ENCODE results near the gene RABGAP1L.
"Not testable (repeated sequence)": the region's sequence is repeated elsewhere in the genome, so short reads cannot be mapped to it uniquely, and the experiment has no call there.

The RABGAP1L gene

GRCh38 chr1:174247472-174247871 is 88.2 kb downstream of the RABGAP1L start:
- no peak for DNase-seq

DNA sequence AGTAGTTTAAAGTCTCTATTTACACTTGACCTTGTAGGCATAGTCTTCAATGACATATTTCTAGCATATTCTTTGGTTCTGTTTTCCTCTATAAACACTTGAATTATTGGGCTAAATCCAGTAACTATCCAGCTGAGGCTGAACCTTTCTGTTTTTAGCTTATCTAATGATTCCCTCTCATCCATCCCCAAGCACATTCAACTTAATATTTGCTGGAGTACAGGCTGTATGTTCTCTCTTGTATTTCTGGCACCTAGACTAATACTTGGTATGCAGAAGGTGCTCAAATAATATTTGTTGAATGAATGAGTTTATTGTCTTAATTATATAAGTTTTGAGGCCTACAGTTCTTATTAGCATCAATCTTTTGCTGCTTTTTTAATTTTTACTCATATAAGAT is 88.7 kb downstream of the RABGAP1L start:
- no peak for DNase-seq

DNA sequence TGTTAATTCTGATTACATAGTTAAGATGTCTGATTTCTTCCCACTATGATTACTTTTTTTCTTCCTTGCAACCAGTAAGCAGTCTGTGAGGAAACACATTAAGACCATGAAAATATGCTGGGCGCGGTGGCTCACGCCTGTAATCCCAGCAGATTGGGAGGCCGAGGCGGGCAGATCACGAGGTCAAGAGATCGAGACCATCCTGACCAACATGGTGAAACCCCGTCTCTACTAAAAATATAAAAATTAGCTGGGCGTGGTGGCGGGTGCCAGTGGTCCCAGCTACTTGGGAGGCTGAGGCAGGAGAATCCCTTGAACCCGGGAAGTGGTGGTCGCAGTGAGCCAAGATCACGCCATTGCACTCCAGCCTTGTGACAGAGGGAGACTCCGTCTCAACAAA is 97.1 kb downstream of the RABGAP1L start:
- not testable (repeated sequence) for DNase-seq

DNA sequence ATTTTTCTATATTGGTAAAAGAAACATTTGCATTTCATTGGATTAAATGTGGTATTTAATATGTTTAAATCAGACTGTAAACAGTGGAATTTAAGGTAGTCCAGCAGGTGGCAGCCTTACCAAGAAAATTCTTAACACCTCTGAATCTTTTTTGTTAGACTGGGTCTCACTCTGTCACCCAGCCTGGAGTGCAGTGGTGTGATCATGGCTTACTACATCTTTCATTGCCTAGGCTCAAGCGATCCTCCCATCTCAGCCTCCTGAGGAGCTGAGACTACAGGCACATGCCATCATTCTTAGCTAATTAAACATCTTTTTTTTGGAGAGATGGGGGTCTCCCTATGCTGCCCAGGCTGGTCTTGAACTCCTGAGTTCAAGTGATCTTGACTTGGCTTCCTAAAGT is 98.8 kb downstream of the RABGAP1L start:
- DNase-seq: peak; percentile 2 to 21

DNA sequence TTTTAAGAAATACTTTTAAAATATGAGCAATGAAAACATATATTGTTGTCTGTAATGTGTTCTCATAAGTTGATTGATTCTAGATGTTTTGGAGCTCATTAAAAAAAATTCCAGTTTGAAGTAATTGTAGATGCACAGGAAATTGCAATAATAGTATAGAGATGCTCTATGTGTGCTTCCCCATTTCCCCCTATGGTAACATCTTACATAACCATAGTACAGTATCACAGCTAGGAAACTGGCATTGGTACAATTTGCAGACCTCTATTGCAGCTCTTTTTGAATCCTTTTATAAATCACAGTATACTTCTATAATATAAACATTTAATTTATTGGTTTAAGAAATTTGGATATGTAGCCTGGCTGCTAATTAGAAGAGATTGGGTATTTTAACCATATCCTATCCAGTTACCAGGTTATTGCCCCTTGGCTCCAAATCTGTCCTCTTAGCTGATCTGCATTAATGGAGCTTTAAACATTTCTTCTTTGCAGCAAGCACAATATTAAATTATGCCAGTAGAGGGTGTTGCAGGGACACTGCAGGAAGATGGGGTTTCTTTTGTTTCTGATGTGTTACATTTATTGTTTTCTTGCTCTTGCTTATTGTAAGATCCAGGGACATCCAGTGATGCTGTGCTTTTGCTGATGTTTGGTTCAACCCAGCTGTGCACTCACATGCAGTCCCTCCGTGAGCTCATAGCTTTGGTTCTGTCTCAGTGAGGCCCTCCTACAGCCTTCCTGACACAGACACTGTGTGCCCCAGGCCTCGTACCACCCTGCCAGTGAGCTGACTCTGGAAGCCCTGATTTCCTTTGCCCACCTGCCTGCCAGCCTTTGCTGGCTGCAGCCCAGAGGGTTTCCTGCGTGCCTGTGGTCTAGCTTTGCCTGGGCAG is 103.3 kb downstream of the RABGAP1L start:
- DNase-seq: peak; percentile 56 to 88

DNA sequence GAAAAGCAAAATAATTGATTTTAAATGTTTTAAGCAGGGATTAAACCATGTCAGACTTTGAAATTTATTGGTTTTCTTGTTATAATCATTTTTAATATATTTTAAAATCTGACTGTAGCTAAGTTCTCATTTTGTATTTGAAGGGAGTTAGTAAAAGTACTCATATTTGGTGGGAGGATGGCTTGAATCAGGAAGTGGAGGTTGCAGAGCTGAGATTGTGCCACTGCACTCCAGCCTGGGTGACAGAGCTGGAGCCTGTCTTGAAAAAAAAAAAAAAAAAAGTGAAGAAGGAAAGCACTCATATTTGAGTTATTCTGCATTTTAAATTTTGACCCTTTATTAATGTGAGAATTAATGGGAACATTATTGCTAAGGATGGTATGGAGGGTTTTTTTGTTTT is 106.0 kb downstream of the RABGAP1L start:
- DNase-seq: no peak

DNA sequence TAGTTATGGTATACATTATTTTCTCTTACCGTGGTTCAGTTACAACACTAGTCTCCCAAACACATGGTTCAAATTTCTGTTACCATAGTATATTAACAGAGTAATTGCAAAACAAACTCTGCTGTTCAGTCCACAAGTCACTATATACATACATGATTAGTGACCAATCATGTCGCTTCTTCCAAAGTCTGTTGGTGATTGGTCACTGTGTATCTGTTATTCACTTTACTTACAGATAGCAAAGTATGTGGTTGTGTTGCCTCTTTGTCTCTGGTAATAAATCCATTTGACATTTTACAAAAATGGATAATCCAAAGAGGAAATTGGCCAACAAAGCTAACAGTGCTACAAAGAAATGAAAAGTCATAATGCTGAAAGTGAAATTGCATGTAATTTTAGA is 107.2 kb downstream of the RABGAP1L start:
- no peak for DNase-seq

- DNase-seq: no peak
Measured at GRCh38 chr1:174266991-174267612, 107.8 kb downstream of the RABGAP1L start.

GRCh38 chr1:174269989-174270651 is 110.8 kb downstream of the RABGAP1L start:
- no peak for DNase-seq

DNA sequence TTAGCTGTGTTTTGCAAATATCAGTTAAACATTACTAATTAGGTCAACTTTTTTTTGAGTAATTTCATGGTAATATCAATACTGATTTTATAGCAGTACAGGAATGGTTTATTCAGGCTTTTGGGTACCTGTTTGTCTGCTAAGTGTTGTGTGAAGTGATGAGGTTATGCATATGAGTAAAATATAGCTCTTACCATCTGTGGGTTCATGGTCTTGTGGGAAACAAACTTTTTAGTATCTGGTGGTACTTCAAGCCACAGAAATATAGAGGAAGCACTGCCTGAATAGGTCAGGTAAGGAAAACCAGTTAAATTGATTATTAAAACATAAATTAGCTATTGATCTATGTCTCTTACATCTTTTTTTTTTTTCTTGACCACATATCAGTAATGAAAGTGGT is 113.9 kb downstream of the RABGAP1L start:
- no peak for DNase-seq

DNA sequence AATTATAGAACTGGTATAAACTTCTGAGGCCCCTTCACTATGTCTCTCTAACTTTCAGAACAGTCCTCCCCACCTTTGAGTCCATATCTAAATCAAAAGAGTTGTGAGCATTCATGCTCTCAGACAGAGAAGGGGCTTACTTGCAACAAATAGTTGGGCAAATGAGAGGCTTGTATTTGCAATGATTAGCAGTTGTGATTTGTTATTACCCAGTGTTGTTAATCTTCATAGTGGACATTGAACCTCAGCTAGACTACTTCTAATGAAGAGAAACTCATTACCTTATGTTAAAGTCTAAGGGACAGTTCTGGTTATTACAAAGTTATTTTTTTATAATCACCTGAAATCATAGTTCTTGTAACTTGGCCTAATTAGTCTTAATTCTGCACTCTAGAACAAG is 114.5 kb downstream of the RABGAP1L start:
- DNase-seq: no peak

DNA sequence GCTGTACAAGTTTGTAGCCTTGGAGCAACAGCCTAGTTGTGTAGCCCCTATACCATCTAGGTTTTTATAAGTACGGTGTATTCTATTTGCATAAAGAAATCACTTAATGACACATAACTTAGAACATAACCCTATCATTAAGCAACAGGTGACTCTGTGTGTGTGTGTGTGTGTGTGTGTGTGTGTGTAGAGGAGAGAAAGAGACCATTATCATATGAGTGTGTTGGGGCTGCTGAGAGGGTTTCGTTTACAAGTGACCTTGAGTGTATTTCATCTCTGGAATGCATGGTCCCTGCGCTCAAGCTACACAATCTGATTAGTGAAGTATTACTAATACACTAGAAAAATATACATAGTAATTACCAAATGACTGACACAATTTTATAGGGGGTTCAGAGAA is 115.1 kb downstream of the RABGAP1L start:
- DNase-seq: no peak

DNA sequence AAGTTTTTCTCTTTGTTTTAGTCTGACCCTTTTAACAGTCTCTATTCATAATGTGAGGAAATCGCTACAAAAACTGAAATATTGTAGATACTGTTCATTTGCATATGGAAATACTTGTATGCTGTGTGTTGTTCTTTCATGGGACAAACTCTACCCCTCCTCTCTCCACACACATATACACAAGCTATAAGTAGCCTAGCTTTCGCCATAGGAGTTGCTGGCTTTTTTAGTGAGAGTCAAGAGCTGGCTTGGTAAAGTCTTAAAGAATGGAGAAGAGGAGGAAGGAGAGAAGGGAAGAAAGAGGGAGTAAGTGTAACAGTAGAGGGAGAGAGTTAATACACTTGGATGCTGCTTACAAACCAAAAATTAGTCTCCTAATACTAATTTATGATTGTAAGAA is 115.6 kb downstream of the RABGAP1L start:
- no peak for DNase-seq

DNA sequence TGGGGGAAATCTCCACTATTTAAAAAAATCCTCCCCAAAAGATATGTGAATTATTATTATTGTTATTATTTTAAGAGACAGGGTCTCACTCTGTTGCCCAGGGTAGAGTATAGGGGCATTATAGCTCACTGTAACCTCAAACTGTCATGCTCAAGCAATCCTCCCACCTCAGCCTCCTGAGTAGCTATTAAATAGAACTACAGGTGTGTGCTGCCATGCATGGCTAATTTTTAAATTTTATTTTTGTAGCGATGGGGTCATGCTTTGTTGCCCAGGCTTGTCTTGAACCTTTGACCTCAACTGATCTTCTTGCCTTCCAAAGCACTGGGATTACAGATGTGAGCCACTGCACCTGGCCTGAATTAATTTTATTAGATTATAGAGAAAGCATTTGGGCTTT is 116.8 kb downstream of the RABGAP1L start:
- DNase-seq: no peak

DNA sequence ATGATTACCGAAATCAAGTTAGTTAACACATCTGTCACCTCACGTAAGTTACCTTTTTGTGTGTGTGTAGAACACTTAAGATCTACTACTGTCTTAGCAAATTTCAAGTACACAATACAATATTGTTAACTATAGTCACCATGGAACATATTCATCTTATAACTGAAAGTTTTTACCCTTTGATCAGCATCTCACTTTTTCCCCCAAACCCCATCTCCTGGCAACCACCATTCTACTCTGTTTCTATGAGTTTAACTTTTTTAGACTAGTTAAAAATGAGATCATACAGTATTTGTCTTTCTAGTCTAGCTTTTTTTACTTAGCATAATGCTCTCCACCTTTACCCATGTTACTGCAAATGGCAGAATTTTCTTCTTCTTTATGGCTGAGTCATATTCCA is 124.7 kb downstream of the RABGAP1L start:
- DNase-seq: no peak

DNA sequence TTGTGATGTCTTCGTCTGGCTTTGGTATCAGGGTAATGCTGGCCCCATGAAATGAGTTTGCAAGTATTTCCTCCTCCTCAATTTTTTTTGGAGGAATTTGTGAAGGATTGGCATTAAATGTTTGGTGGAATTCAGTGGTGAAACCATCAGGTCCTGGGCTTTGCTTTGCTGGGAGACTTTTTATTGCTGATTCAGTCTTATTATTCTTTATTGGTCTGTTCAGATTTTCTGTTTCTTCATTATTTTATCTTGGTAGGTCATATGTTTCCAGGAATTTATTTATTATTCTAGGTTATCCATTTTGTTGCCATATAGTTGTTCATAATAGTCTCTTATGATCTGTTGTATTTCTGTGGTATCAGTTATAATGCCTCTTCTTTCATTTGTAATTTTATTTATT is 126.7 kb downstream of the RABGAP1L start:
- DNase-seq: no peak

GRCh38 chr1:174289644-174290310 is 130.5 kb downstream of the RABGAP1L start:
- no peak for DNase-seq

DNA sequence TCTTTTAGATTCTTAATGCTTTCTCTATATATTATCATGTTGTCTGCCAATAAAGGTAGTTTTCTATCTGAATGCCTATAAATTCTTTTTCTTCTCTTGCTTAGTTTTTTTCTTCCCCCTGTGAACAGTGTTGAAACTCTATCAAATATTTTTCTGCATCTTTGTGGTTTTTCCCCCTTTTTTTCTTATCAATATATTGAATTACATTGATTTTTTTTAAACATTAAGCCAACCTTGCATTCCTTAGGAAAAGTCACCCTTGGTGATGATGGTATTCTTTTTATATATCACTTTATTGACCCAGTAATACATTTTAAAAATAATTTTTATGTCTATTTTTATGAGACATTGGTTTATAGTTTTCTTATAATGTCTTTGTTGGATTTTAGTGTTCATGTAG is 131.7 kb downstream of the RABGAP1L start:
- no peak for DNase-seq

- no peak for DNase-seq
Measured at GRCh38 chr1:174296309-174296708, 137.0 kb downstream of the RABGAP1L start.

- no peak for DNase-seq
Measured at GRCh38 chr1:174297351-174297750, 138.0 kb downstream of the RABGAP1L start.

- DNase-seq: no peak
Measured at GRCh38 chr1:174301295-174302077, 142.2 kb downstream of the RABGAP1L start.

DNA sequence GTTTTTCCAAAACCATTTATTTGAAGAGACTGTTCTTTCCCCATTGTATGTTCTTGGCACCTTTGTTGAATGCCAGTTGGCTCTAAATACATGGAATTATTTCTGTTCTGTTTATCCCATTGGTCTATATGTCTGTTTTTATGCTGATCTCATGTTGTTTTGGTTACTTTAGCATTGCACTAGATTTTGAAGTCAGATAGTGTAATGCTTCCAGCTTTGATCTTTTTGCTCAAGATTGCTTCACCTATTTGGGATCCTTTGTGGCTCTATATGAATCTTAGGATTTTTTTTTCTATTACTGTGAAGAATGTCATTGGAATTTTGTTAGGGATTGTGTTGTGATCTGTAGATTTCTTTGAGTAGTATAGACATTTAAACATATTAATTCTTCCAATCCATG is 149.3 kb downstream of the RABGAP1L start:
- no peak for DNase-seq

DNA sequence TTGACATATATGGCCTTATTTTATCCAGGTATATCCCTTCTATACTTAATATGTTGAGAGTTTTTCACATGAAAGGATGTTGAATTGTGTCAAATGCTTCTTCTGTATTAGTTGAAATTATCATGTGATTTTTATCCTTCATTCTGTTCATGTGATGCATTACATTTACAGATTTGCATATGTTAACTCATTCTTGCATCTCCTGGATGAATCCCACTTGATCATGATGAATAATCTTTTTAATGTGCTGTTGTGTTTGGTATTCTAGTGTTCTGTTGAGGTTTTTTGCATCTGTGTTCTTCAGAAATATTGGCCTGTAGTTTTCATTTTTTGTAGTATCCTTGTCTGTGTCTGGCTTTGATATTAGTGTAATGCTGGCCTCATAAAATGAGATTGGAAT is 150.2 kb downstream of the RABGAP1L start:
- DNase-seq: no peak
